ENCODE measurements around the gene UGT2A2.

The UGT2A2 gene

DNA sequence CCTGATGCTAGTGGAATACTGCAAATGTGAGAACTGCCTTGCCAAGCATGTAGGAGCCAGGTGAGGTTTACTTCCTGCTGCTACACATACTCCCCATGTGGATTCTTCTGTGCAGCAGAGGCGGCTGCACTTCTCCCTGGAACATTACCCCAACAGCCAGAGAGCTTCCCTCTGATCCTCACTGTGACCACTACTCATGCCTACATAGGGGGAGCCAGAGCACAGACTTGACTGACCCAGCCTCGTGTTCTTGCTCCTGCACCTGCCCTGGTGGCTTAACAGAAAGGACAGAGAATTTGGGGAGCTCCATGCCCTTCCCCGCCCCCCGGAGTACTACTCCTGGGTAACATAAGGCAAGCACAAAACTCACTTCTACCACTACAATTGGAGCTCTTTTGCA lies 38.4 kb downstream of the UGT2A2 start:
- TF ChIP-seq, protein P1, sequence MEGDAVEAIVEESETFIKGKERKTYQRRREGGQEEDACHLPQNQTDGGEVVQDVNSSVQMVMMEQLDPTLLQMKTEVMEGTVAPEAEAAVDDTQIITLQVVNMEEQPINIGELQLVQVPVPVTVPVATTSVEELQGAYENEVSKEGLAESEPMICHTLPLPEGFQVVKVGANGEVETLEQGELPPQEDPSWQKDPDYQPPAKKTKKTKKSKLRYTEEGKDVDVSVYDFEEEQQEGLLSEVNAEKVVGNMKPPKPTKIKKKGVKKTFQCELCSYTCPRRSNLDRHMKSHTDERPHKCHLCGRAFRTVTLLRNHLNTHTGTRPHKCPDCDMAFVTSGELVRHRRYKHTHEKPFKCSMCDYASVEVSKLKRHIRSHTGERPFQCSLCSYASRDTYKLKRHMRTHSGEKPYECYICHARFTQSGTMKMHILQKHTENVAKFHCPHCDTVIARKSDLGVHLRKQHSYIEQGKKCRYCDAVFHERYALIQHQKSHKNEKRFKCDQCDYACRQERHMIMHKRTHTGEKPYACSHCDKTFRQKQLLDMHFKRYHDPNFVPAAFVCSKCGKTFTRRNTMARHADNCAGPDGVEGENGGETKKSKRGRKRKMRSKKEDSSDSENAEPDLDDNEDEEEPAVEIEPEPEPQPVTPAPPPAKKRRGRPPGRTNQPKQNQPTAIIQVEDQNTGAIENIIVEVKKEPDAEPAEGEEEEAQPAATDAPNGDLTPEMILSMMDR (IDR thresholded peaks at IDR 0.05; ENCODE audit: low read depth, low read length) = no peak
- DNase-seq (ENCODE audit: extremely low read depth, low read depth) = no peak

DNA sequence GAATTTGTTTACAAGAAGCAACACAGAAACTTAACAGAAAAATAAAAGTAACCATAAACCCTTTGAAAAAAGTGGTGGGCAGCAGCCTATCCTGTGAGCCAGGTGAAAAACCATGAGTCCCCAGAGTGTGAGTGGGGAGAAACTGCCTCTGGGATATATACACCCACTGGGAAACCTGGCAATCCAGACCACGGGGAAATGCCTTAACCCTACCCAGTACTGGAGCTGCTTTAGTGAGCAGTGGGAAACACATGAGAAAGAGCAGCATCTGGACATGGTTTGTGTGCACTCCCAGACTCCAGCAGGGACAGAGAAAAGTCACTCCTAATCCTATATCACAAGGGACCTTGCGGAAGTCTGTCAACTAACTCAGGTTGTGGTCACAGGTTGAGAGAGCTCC lies 39.4 kb downstream of the UGT2A2 start:
- TF ChIP-seq, protein P1 (IDR thresholded peaks at IDR 0.05; ENCODE audit: low read depth, low read length) = no peak
- DNase-seq (ENCODE audit: extremely low read depth, low read depth) = no peak

DNA sequence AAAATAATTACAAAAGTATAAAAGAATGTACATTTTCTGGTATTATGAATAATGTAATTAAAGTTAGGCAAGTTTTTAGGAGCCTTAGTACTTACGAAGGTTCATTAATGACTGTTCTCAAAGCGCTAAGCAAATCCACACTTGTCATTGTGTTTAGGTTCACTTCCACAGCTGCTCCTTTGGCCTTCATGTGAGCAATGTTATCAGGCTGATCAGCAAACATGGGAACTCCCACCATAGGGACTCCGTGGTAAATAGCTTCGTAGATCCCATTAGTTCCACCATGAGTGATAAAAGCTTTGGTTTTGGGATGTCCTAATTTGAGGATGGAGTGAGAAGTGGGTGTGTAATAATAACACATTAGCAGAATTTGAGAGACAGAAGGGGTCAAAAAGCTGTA lies 45.1 kb downstream of the UGT2A2 start:
- no peak for DNase-seq (ENCODE audit: extremely low read depth, low read depth)
- TF ChIP-seq, protein P1 (IDR thresholded peaks at IDR 0.05; ENCODE audit: low read depth, low read length) = no peak

DNA sequence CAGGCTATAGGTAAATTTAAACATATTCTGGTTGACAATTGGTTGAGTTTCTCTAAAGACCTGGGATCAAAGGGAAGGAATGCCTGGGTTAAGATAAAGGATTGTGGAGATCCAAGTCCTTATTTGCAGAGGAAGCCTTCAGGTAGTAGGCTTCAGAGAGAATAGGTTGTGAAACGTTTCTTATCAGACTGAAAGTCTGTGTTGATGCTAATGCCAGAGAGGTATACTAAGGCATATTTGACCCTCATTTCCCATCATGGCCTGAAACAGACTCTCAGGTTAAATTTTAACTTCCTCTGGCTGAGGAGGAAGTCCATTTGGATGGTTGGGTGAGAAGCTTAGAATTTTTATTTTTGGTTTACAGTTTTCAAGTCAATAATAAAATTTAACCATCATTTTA lies 48.1 kb downstream of the UGT2A2 start:
- TF ChIP-seq, protein P1 (IDR thresholded peaks at IDR 0.05; ENCODE audit: low read depth, low read length) = no peak
- DNase-seq (ENCODE audit: extremely low read depth, low read depth) = no peak

DNA sequence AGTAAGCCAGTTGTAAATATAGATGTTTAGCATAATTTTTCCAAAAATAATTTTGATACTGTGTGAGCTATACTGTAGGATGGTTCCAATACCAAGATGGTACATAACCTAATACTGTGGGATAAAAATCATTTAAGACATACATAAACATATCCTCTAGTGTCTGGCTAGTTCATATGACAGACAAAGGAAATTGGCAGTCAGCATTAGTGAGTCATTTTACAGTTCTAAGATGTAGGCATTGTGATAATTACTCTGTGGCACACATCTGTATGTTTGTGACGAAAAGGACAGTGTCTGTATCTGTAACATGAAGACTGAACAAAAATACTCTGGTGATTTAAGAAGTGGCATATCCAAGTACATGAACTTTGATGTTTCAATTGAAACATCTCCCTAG lies 49.6 kb downstream of the UGT2A2 start:
- no peak for DNase-seq (ENCODE audit: extremely low read depth, low read depth)
- TF ChIP-seq, protein P1 (IDR thresholded peaks at IDR 0.05; ENCODE audit: low read depth, low read length) = no peak

DNA sequence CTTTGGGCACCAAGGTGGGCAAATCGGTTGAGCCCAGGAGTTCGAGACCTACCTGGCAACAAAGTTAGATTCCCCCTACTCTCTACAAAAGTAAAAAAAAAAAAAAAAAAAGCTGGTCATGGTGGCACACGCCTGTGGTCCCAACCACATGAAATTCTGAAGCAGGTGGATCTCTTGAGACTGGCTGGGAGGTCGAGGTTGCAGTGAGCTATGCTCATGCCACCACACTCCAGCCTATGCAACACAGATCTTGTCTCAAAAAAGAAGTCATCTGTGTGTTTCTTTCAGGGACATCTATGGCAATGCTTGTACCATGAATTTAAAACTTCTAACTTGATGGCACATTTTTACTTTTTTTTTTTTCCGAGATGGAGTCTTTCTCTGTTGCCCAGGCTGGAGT lies 55.3 kb downstream of the UGT2A2 start:
- no peak for DNase-seq (ENCODE audit: extremely low read depth, low read depth)
- TF ChIP-seq, protein P1 (IDR thresholded peaks at IDR 0.05; ENCODE audit: low read depth, low read length) = no peak

DNA sequence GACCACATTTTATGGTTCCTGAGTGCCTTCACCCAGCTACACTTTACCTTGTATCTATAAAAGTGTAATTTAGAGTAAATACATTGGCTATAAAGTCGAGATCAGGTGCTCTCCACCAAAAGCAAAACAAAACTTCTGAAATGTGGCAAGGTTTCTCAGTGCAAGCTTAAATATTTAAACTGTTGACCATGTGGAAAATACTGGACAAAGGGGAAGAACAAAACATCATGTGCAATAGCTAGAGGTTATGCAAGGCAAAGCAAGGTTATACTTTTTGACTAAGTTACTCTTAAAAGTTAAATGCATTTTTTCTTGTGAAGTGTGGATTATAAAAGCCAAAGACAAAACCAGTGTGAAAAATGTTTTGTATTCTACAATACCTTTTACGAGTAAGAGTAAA lies 55.9 kb downstream of the UGT2A2 start:
- TF ChIP-seq, protein P1 (IDR thresholded peaks at IDR 0.05; ENCODE audit: low read depth, low read length) = no peak
- no peak for DNase-seq (ENCODE audit: extremely low read depth, low read depth)
